D721Med (cell line): ENCODE results near the gene PHOX2B.

Experiments
- DNase-seq: peaks from one replicate; pipeline ENCODE4 v3.0.0; 2011; ENCODE audit warnings: low spot score; ENCODE audit not compliant: insufficient read length
- FAIRE-seq: peaks from 2 replicates; lab custom pipeline; 2011; peaks lifted over from hg19 to GRCh38; lab: Jason Lieb, UNC
- CTCF ChIP-seq: IDR thresholded peaks from 2 replicates; pipeline ENCODE4 v1.5.1; 2012; ENCODE audit warnings: mild to moderate bottlenecking, control low read depth; ENCODE audit not compliant: insufficient read depth; ENCODE audit errors: missing control alignments

The PHOX2B gene

GRCh38 chr4:41748074-41748570, 403 bp downstream of the PHOX2B start:
- no peak for DNase-seq
- no peak for TF ChIP-seq CTCF
- FAIRE-seq: no peak

GRCh38 chr4:41747230-41748055, 1.1 kb downstream of the PHOX2B start:
- DNase-seq: no peak
- FAIRE-seq: no peak
- TF ChIP-seq CTCF: no peak

- FAIRE-seq: no peak
- no peak for DNase-seq
- no peak for TF ChIP-seq CTCF
Observed at GRCh38 chr4:41746440-41747229, 1.9 kb downstream of the PHOX2B start.

- no peak for FAIRE-seq
- no peak for TF ChIP-seq CTCF
- DNase-seq: no peak
Observed at GRCh38 chr4:41746025-41746439, 2.5 kb downstream of the PHOX2B start.

- FAIRE-seq: no peak
- no peak for TF ChIP-seq CTCF
- DNase-seq: no peak
Observed at GRCh38 chr4:41745292-41746024, 3.1 kb downstream of the PHOX2B start.

GRCh38 chr4:41744572-41745291, 3.8 kb downstream of the PHOX2B start:
- no peak for TF ChIP-seq CTCF
- FAIRE-seq (no peak), DNase-seq (no peak)
